H1 (cell line): ENCODE results near the gene PHF14. TPM values are rescaled to one million over a fixed set of nuclear protein-coding genes. Genes with fewer than 3 reads are reported as not detected.

Experiments
- CBX8 ChIP-seq: fragments of 300-800, 300-1000 bp; sonication (generic); IDR thresholded peaks from 2 replicates; pipeline ENCODE4 v1.7.1; 2016; ENCODE audit warnings: low read depth, low read length, borderline replicate concordance
- CEBPB ChIP-seq: IDR thresholded peaks from 2 replicates; pipeline ENCODE4 v1.6.1; 2012; ENCODE audit warnings: low read depth, low read length
- CHD7 ChIP-seq: fragments of 300-600 bp; sonication (generic); IDR thresholded peaks from 2 replicates; pipeline ENCODE4 v1.7.1; 2012; ENCODE audit warnings: low read length, moderate library complexity, mild to moderate bottlenecking, inconsistent platforms; ENCODE audit not compliant: insufficient replicate concordance
- GTF2F1 ChIP-seq: IDR thresholded peaks from 2 replicates; pipeline ENCODE4 v1.6.1; 2012; ENCODE audit warnings: low read depth, low read length, improper control_type of control experiment, borderline replicate concordance
- NRF1 ChIP-seq: IDR thresholded peaks from 2 replicates; pipeline ENCODE4 v1.6.1; 2011; ENCODE audit warnings: mild to moderate bottlenecking, low read depth, low read length, improper control_type of control experiment
- SIN3A ChIP-seq, 2 experiments: IDR thresholded peaks in 1 of 2; conservative IDR thresholded peaks in 1 of 2; 2 replicates each; pipeline ENCODE4 v1.6.1; 2011 to 2012; ENCODE audit warnings: low read length in 2 of 2, improper control_type of control experiment in 1 of 2, low read depth in 1 of 2, mild to moderate bottlenecking in 1 of 2
- SP2 ChIP-seq: IDR thresholded peaks from 2 replicates; pipeline ENCODE4 v1.6.1; 2012; ENCODE audit warnings: mild to moderate bottlenecking, low read length, inconsistent platforms
- SRF ChIP-seq: IDR thresholded peaks from 2 replicates; pipeline ENCODE4 v1.6.1; 2011; ENCODE audit warnings: mild to moderate bottlenecking, low read depth, low read length, moderate library complexity
- polyA plus RNA-seq, 7 experiments: library from polyadenylated mRNA; depleted of rRNA in 3 of 7; stranded (reverse) in 5 of 7; unstranded in 2 of 7; fragments of >200 nt in 5 of 7; fragments of 200-250 nt in 2 of 7; gene quantifications; 1 replicate in 5 of 7; 2 replicates in 1 of 7; 4 replicates in 1 of 7; pipeline versions ENCODE4 v1.2.1 to v1.2.3, GENCODE V29; 2011 to 2013; ENCODE audit warnings: missing spikeins in 2 of 7, mixed read lengths in 2 of 7
- total RNA-seq: library from RNA; stranded (reverse); fragmentation: NEBNext Ultra II Directional; extraction: Animal tissue kit (Norgen Biotek cat#: 25700); gene quantifications from 2 replicates; pipeline ENCODE4 v1.2.1, GENCODE V29; 2021

PHF14 gene
- total and polyA plus RNA-seq, 2 of the 8 experiments (the other 6 are each of a cell fraction or from before 2014, with no cell fraction given): 17.9 to 70.6 TPM

- TF ChIP-seq SRF (no peak), CBX8 (no peak), CEBPB (no peak), SIN3A (conservative IDR thresholded peaks at IDR 0.05 in 1 of 2, IDR thresholded peaks at IDR 0.05 in 1 of 2; ENCODE audit: low read depth in 1 of 2, low read length in 2 of 2) (no peak), GTF2F1 (no peak), CHD7 (no peak), NRF1 (no peak), SP2 (no peak)
These were observed 236.7 kb downstream of the PHF14 start (continued) for GRCh38 chr7:11210374-11210773.
